MM.1S (cell line): ENCODE data around the gene CCDC172.

Experiments used
- DNase-seq: peaks from one replicate; pipeline ENCODE4 v3.0.0-alpha.2; 2015
- H2AFZ ChIP-seq: fragments of 300-600 bp; sonication (generic); 2 replicates; pipeline ENCODE4 v1.6.0; 2016; ENCODE audit warnings: antibody characterized with exemption, low read length
- H3F3A ChIP-seq: fragments of 300-600 bp; sonication (generic); 2 replicates; pipeline ENCODE4 v1.6.1; 2016; ENCODE audit warnings: mild to moderate bottlenecking, antibody characterized with exemption, low read length, moderate library complexity, mixed read lengths; ENCODE audit not compliant: insufficient read depth
- H3K27ac ChIP-seq: fragments of 300-600 bp; sonication (generic); 2 replicates; pipeline ENCODE4 v1.5.1; 2016; ENCODE audit warnings: mild to moderate bottlenecking, low read length
- H3K27me3 ChIP-seq: fragments of 300-600 bp; sonication (generic); replicated peaks from 2 replicates; pipeline ENCODE4 v1.6.0; 2016; ENCODE audit warnings: low read length; ENCODE audit not compliant: insufficient read depth
- H3K36me3 ChIP-seq: fragments of 300-600 bp; sonication (generic); replicated peaks from 2 replicates; pipeline ENCODE4 v1.6.1; 2016; ENCODE audit warnings: mild to moderate bottlenecking, low read length, mixed read lengths; ENCODE audit not compliant: insufficient read depth
- H3K4me1 ChIP-seq: fragments of 300-600 bp; sonication (generic); 2 replicates; pipeline ENCODE4 v1.6.1; 2016; ENCODE audit warnings: low read length, mixed read lengths
- H3K4me2 ChIP-seq: fragments of 300-600 bp; sonication (generic); 2 replicates; pipeline ENCODE4 v1.6.0; 2016; ENCODE audit warnings: low read depth, low read length
- H3K4me3 ChIP-seq: fragments of 300-600 bp; sonication (generic); 2 replicates; pipeline ENCODE4 v1.5.1; 2016; ENCODE audit warnings: low read length, mixed read lengths
- H3K79me2 ChIP-seq: fragments of 300-600 bp; sonication (generic); 2 replicates; pipeline ENCODE4 v1.6.1; 2016; ENCODE audit warnings: mixed run types, low read length, mixed read lengths
- H3K9ac ChIP-seq: fragments of 300-600 bp; sonication (generic); 2 replicates; pipeline ENCODE4 v1.6.1; 2016; ENCODE audit warnings: low read length, mixed read lengths
- H3K9me2 ChIP-seq: fragments of 300-600 bp; sonication (generic); replicated peaks from 2 replicates; pipeline ENCODE4 v1.6.1; 2016; ENCODE audit warnings: mild to moderate bottlenecking, low read length, mixed read lengths; ENCODE audit not compliant: insufficient read depth
- H3K9me3 ChIP-seq: fragments of 300-600 bp; sonication (generic); replicated peaks from 2 replicates; pipeline ENCODE4 v1.6.1; 2016; ENCODE audit warnings: mild to moderate bottlenecking, low read length, mixed read lengths; ENCODE audit not compliant: insufficient read depth
- H4K20me1 ChIP-seq: fragments of 300-600 bp; sonication (generic); 2 replicates; pipeline ENCODE4 v1.6.1; 2016; ENCODE audit warnings: mild to moderate bottlenecking, low read length, moderate library complexity, mixed read lengths; ENCODE audit not compliant: insufficient read depth
- CTCF ChIP-seq: fragments of 300-600 bp; sonication (generic); IDR thresholded peaks from 2 replicates; pipeline ENCODE4 v1.5.1; 2016; ENCODE audit warnings: antibody characterized with exemption, low read length, mixed read lengths
- EZH2 ChIP-seq: fragments of 300-600 bp; sonication (generic); optimal IDR thresholded peaks from 2 replicates; pipeline ENCODE3; 2017; ENCODE audit warnings: low read depth, mild to moderate bottlenecking, antibody characterized with exemption, low read length, mixed read lengths
- EZH2phosphoT487 ChIP-seq: fragments of 300-600 bp; sonication (generic); IDR thresholded peaks from 2 replicates; pipeline ENCODE4 v1.6.1; 2018; ENCODE audit warnings: antibody characterized with exemption, low read length

The CCDC172 gene

GRCh38 chr10:116286626-116287200, 37.5 kb upstream of the CCDC172 start:
- no peak overlapping the region for H3K9ac ChIP-seq
- H3K4me3 ChIP-seq: peak overlapping the region; percentile 10; the same call in 1 of the 2 replicates
- H3K36me3 ChIP-seq: no peaks in the 10 kb centered on the region
- no peaks in the 10 kb centered on the region for H3K9me2 ChIP-seq
- H3K79me2 ChIP-seq: no peaks in the 10 kb centered on the region
- H3K9me3 ChIP-seq: no peaks in the 10 kb centered on the region
- no peak overlapping the region; the same call in 1 of the 2 replicates for H2AFZ ChIP-seq
- H3F3A ChIP-seq: no peaks in the 10 kb centered on the region
- H3K4me1 ChIP-seq: no peaks in the 10 kb centered on the region; the same call in 1 of the 2 replicates
- no peaks in the 10 kb centered on the region for H3K27me3 ChIP-seq
- no peaks in the 10 kb centered on the region for H4K20me1 ChIP-seq
- peak overlapping the region; percentile 12; the same call in 1 of the 2 replicates for H3K4me2 ChIP-seq
- DNase-seq: peak; percentile 57
- TF ChIP-seq EZH2phosphoT487 (no peak), CTCF (no peak), EZH2 (no peak)
- H3K27ac ChIP-seq: no peak overlapping the region

- Histone ChIP-seq H3K9me2 (no peaks in the 10 kb centered on the region), H4K20me1 (no peaks in the 10 kb centered on the region), H3K9ac (no peak overlapping the region), H3K9me3 (no peaks in the 10 kb centered on the region), H3K4me2 (0 out of 2 replicates have a peak overlapping the region, but pooled peaks have one; percentile 12), H3K27ac (no peak overlapping the region), H2AFZ (no peak overlapping the region), H3K79me2 (no peaks in the 10 kb centered on the region), H3K36me3 (no peaks in the 10 kb centered on the region), H3K27me3 (no peaks in the 10 kb centered on the region), H3K4me1 (no peaks in the 10 kb centered on the region; the same call in 1 of the 2 replicates), H3K4me3 (no peak overlapping the region), H3F3A (no peaks in the 10 kb centered on the region)
- DNase-seq: peak; percentile 69
- TF ChIP-seq EZH2: no peak
- no peak for TF ChIP-seq EZH2phosphoT487
- peak; percentile 68 for TF ChIP-seq CTCF
Measured at GRCh38 chr10:116287906-116288501, 36.2 kb upstream of the CCDC172 start.

- no peaks in the 10 kb centered on the region for H4K20me1 ChIP-seq
- no peaks in the 10 kb centered on the region; the same call in 1 of the 2 replicates for H3K4me1 ChIP-seq
- no peaks in the 10 kb centered on the region for H3F3A ChIP-seq
- H3K9ac ChIP-seq: no peak overlapping the region
- TF ChIP-seq CTCF (no peak), EZH2phosphoT487 (no peak), EZH2 (no peak)
- H3K27me3 ChIP-seq: no peaks in the 10 kb centered on the region
- no peak overlapping the region for H3K4me3 ChIP-seq
- no peaks in the 10 kb centered on the region for H3K36me3 ChIP-seq
- H3K79me2 ChIP-seq: no peaks in the 10 kb centered on the region
- H3K4me2 ChIP-seq: no peak overlapping the region
- no peaks in the 10 kb centered on the region for H3K9me3 ChIP-seq
- H2AFZ ChIP-seq: 0 out of 2 replicates have a peak overlapping the region, but pooled peaks have one; percentile 5
- DNase-seq: no peak
- H3K27ac ChIP-seq: no peak overlapping the region
- H3K9me2 ChIP-seq: no peaks in the 10 kb centered on the region
Measured at GRCh38 chr10:116289652-116290051, 34.6 kb upstream of the CCDC172 start.
